ENCODE data around the gene CFAP54. TPM values are rescaled to one million over a fixed set of nuclear protein-coding genes. Genes with fewer than 3 reads are reported as not detected.

CFAP54 gene
- total RNA-seq, 4 donors from 2014 or later = 3.0 to 5.4 (median 4.1) TPM

- WGBS, 2 donors = 53 to 77% methylated on average over 1 of the region's 1 CpG
- intact Hi-C loops (cut with DNase I) = no loop called here
- no peaks in the 10 kb centered on the region for H3K9me3 ChIP-seq
- no peak for DNase-seq
- no peak overlapping the region for H3K27ac ChIP-seq
- no peaks in the 10 kb centered on the region for H3K27me3 ChIP-seq
- H3K36me3 ChIP-seq = no peaks in the 10 kb centered on the region
- TF ChIP-seq CTCF (IDR thresholded peaks at IDR 0.05) = no peak
- no peak for TF ChIP-seq POLR2A (IDR thresholded peaks at IDR 0.05)
- peaks cover 0 to 5% of the 10 kb centered on the region in 2 donors for H3K4me1 ChIP-seq
- no peak overlapping the region for H3K4me3 ChIP-seq (replicated peaks in 1 of 3)
Measured at GRCh38 chr12:96496944-96497343, 7.6 kb downstream of the CFAP54 start.

- TF ChIP-seq POLR2A (IDR thresholded peaks at IDR 0.05) = no peak
- TF ChIP-seq CTCF (IDR thresholded peaks at IDR 0.05) = no peak
- Histone ChIP-seq H3K27ac (no peak overlapping the region), H3K36me3 (no peaks in the 10 kb centered on the region), H3K4me3 (replicated peaks in 1 of 3) (no peak overlapping the region), H3K4me1 (peaks cover 0 to 5% of the 10 kb centered on the region in 2 donors), H3K9me3 (no peaks in the 10 kb centered on the region), H3K27me3 (no peaks in the 10 kb centered on the region)
- WGBS, 2 donors = 80 to 91% methylated on average over 2 of the region's 2 CpGs
- no peak for DNase-seq
- intact Hi-C loops (cut with DNase I) = no loop called here
Measured at GRCh38 chr12:96497855-96498254, 8.5 kb downstream of the CFAP54 start.

GRCh38 chr12:96500693-96501092 lies 11.3 kb downstream of the CFAP54 start:
- WGBS, 2 donors = 45 to 56% methylated on average over 3 of the region's 3 CpGs
- peak overlapping the region in 1 of 3 donors; percentile 83 for H3K27ac ChIP-seq
- intact Hi-C loops (cut with DNase I) = no loop called here
- TF ChIP-seq CTCF (IDR thresholded peaks at IDR 0.05) (peak in 1 of 6 experiments; percentile 10), POLR2A (IDR thresholded peaks at IDR 0.05) (no peak)
- no peak overlapping the region for H3K4me3 ChIP-seq (replicated peaks in 1 of 3)
- no peaks in the 10 kb centered on the region for H3K36me3 ChIP-seq
- peaks cover 0 to 5% of the 10 kb centered on the region in 2 donors for H3K4me1 ChIP-seq
- no peaks in the 10 kb centered on the region for H3K9me3 ChIP-seq
- DNase-seq = no peak
- H3K27me3 ChIP-seq = no peaks in the 10 kb centered on the region

GRCh38 chr12:96501133-96501761 lies 11.9 kb downstream of the CFAP54 start:
- peak overlapping the region; percentile 20 to 83 (median 48) for H3K27ac ChIP-seq
- peaks cover 0 to 5% of the 10 kb centered on the region in 2 donors for H3K4me1 ChIP-seq
- H3K4me3 ChIP-seq (replicated peaks in 1 of 3) = no peak overlapping the region
- H3K9me3 ChIP-seq = no peaks in the 10 kb centered on the region
- no peaks in the 10 kb centered on the region for H3K36me3 ChIP-seq
- intact Hi-C loops (cut with DNase I) = no loop called here
- WGBS, 2 donors = 39 to 49% methylated on average over 5 of the region's 5 CpGs
- H3K27me3 ChIP-seq = no peaks in the 10 kb centered on the region
- TF ChIP-seq POLR2A (IDR thresholded peaks at IDR 0.05) = no peak
- no peak for TF ChIP-seq CTCF (IDR thresholded peaks at IDR 0.05)
- peak; percentile 17 to 26 for DNase-seq

- peak overlapping the region; percentile 20 to 83 (median 48) for H3K27ac ChIP-seq
Measured at GRCh38 chr12:96501908-96502307, 12.5 kb downstream of the CFAP54 start.

More at GRCh38 chr12:96501908-96502307, 12.5 kb downstream of the CFAP54 start:
- H3K36me3 ChIP-seq = no peaks in the 10 kb centered on the region
- no peak overlapping the region for H3K4me3 ChIP-seq (replicated peaks in 1 of 3)
- TF ChIP-seq POLR2A (IDR thresholded peaks at IDR 0.05) = no peak
- TF ChIP-seq CTCF (IDR thresholded peaks at IDR 0.05) = no peak
- no peaks in the 10 kb centered on the region for H3K27me3 ChIP-seq
- H3K9me3 ChIP-seq = no peaks in the 10 kb centered on the region
- DNase-seq = no peak
- peaks cover 0 to 5% of the 10 kb centered on the region in 2 donors for H3K4me1 ChIP-seq
- intact Hi-C loops (cut with DNase I) = no loop called here

All from thyroid gland (tissue), 4 donors.